B cell (primary cell): Measurements from ENCODE around the gene LONRF2. TPM values are rescaled to one million over a fixed set of nuclear protein-coding genes. Genes with fewer than 3 reads are reported as not detected.

Source experiments
- ATAC-seq: fragments of 200-7000 bp; cut with Tn5 transposase; one replicate; pipeline ENCODE4 v1.10.0; 2021; ENCODE audit warnings: low read depth, mild to moderate bottlenecking, moderate number of reproducible peaks, moderate library complexity
- CTCF ChIA-PET: fragments of 350-600 bp; sonication (Branson Sonifier 250); formaldehyde crosslinking; loops from one replicate; lab custom pipeline; 2021; ENCODE audit warnings: antibody characterized with exemption, inconsistent platforms; lab: Charles Lee
- POLR2A ChIA-PET: fragments of 350-600 bp; sonication (Branson Sonifier 250); formaldehyde crosslinking; loops from one replicate; lab custom pipeline; 2021; ENCODE audit warnings: antibody characterized with exemption; lab: Charles Lee
- DNase-seq: peaks from one replicate; pipeline ENCODE4 v3.0.0; 2013
- H2AFZ ChIP-seq: 2 replicates; pipeline ENCODE4 v1.6.1; 2012; ENCODE audit warnings: mild to moderate bottlenecking, low read depth, low read length; ENCODE audit not compliant: insufficient read depth, poor library complexity, severe bottlenecking
- H3K27ac ChIP-seq, 2 donors: 1 replicate in 1 of 2; 2 replicates in 1 of 2; pipeline ENCODE4 v1.5.1; 2012 to 2013; ENCODE audit warnings: low read length in 2 of 2, mild to moderate bottlenecking in 2 of 2, moderate library complexity in 1 of 2
- H3K27me3 ChIP-seq, 4 experiments: fragments of 200-600 bp in 1 of 4; sonication (generic) in 1 of 4; replicated peaks in 1 of 4; 1 replicate in 2 of 4; 2 replicates in 2 of 4; pipeline versions ENCODE4 v1.6.1 to v1.7.0; 2013 to 2016; ENCODE audit warnings: low read length in 3 of 4, mild to moderate bottlenecking in 2 of 4, mixed read lengths in 1 of 4, moderate library complexity in 1 of 4; ENCODE audit not compliant: insufficient read depth in 4 of 4, control insufficient read depth in 3 of 4; ENCODE audit errors: control extremely low read depth in 1 of 4
- H3K36me3 ChIP-seq, 2 experiments: replicated peaks in 1 of 2; 1 replicate in 1 of 2; 2 replicates in 1 of 2; pipeline versions ENCODE4 v1.6.1 to v1.7.1; 2013; ENCODE audit warnings: low read length in 1 of 2; ENCODE audit not compliant: insufficient read depth in 2 of 2, control insufficient read depth in 1 of 2; ENCODE audit errors: control extremely low read depth in 1 of 2, extremely low read depth in 1 of 2
- H3K4me1 ChIP-seq, 2 donors: fragments of 200-600 bp in 1 of 2; sonication (generic) in 1 of 2; 1 replicate in 1 of 2; 2 replicates in 1 of 2; pipeline versions ENCODE4 v1.5.1 to v1.6.1; 2013 to 2017; ENCODE audit warnings: low read length in 2 of 2; ENCODE audit not compliant: control insufficient read depth in 2 of 2, insufficient read depth in 2 of 2
- H3K4me2 ChIP-seq: replicated peaks from 2 replicates; pipeline ENCODE3; 2012; ENCODE audit warnings: mild to moderate bottlenecking, low read depth, low read length; ENCODE audit not compliant: poor library complexity, severe bottlenecking
- H3K4me3 ChIP-seq, 5 experiments: fragments of 200-600 bp in 1 of 5; sonication (generic) in 1 of 5; 1 replicate in 3 of 5; 2 replicates in 2 of 5; pipeline versions ENCODE4 v1.5.1 to v1.7.0; 2011 to 2016; ENCODE audit warnings: low read length in 4 of 5, mild to moderate bottlenecking in 4 of 5, low read depth in 2 of 5, control low read depth in 1 of 5, moderate library complexity in 1 of 5; ENCODE audit not compliant: insufficient read depth in 1 of 5; ENCODE audit errors: control extremely low read depth in 1 of 5, extremely low read depth in 1 of 5
- H3K79me2 ChIP-seq: fragments of 200-600 bp; sonication (generic); one replicate; pipeline ENCODE4 v1.6.0; 2016; ENCODE audit warnings: low read length; ENCODE audit not compliant: control insufficient read depth, insufficient read depth
- H3K9ac ChIP-seq: fragments of 200-600 bp; sonication (generic); 2 replicates; pipeline ENCODE4 v1.6.1; 2017; ENCODE audit warnings: mild to moderate bottlenecking, low read length, moderate library complexity
- H3K9me3 ChIP-seq, 3 donors: one replicate each; pipeline versions ENCODE4 v1.6.1 to v1.7.1; 2013; ENCODE audit warnings: low read length in 2 of 3; ENCODE audit not compliant: control insufficient read depth in 2 of 3, insufficient read depth in 1 of 3; ENCODE audit errors: control extremely low read depth in 1 of 3
- H4K20me1 ChIP-seq: 2 replicates; pipeline ENCODE4 v1.6.0; 2012; ENCODE audit warnings: mild to moderate bottlenecking, low read length; ENCODE audit not compliant: insufficient read depth, control insufficient read depth, poor library complexity, severe bottlenecking
- H3K27ac Mint-ChIP-seq: one replicate; pipeline ENCODE4 v1.8.0; 2021; ENCODE audit warnings: mixed read lengths
- H3K27me3 Mint-ChIP-seq: one replicate; pipeline ENCODE4 v1.8.0; 2021; ENCODE audit warnings: mixed read lengths
- H3K4me1 Mint-ChIP-seq: one replicate; pipeline ENCODE4 v1.8.0; 2021; ENCODE audit warnings: mixed read lengths
- H3K4me3 Mint-ChIP-seq: one replicate; pipeline ENCODE4 v1.8.0; 2021; ENCODE audit warnings: mixed read lengths
- H3K9me3 Mint-ChIP-seq: one replicate; pipeline ENCODE4 v1.8.0; 2022; ENCODE audit warnings: mixed read lengths; ENCODE audit not compliant: insufficient read depth
- CTCF ChIP-seq: fragments of 200-600 bp; IDR thresholded peaks from one replicate; pipeline ENCODE4 v1.8.0; 2022; ENCODE audit warnings: antibody characterized with exemption, mild to moderate bottlenecking
- EZH2 ChIP-seq: IDR thresholded peaks from 2 replicates; pipeline ENCODE4 v1.6.1; 2012; ENCODE audit warnings: borderline replicate concordance, low read depth, mild to moderate bottlenecking, moderate library complexity, low read length; ENCODE audit not compliant: insufficient read depth, poor library complexity, severe bottlenecking
- WGBS: methylation state at CpG from one replicate; pipeline ENCODE4 v1.1.5; 2013; ENCODE audit warnings: missing lambda C conversion rate; ENCODE audit not compliant: insufficient coverage; 5-methylcytosine and 5-hydroxymethylcytosine counted together
- intact Hi-C: fragments of 100-400 bp; cut with micrococcal nuclease; formaldehyde crosslinking; loops from one replicate; pipeline ENCODE4 v1.10.0; 2022
- polyA plus RNA-seq: library from polyadenylated mRNA; depleted of rRNA; stranded (reverse); fragments of >200 nt; gene quantifications from 2 replicates; pipeline ENCODE4 v1.2.3, GENCODE V29; 2012
- total RNA-seq, 2 donors: library from RNA; stranded (reverse); fragments of 120-200 nt in 1 of 2; gene quantifications; 1 replicate in 1 of 2; 2 replicates in 1 of 2; pipeline versions ENCODE4 v1.2.3 to v1.2.4, GENCODE V29; 2013 to 2022

LONRF2 gene
- total and polyA plus RNA-seq, 2 donors (not counting 1 experiment from before 2014, with no cell fraction given): 0.32 TPM; not detected in 1

GRCh38 chr2:100271210-100271609 lies 51.1 kb downstream of the LONRF2 start:
- TF ChIP-seq CTCF (no peak), EZH2 (no peak)
- Histone ChIP-seq H3K27me3 (no peaks in the 10 kb centered on the region), H3K27ac (no peak overlapping the region), H2AFZ (no peak overlapping the region), H4K20me1 (no peaks in the 10 kb centered on the region), H3K9ac (no peak overlapping the region), H3K79me2 (no peaks in the 10 kb centered on the region), H3K36me3 (no peaks in the 10 kb centered on the region), H3K4me3 (no peak overlapping the region), H3K4me2 (no peak overlapping the region), H3K9me3 (peaks cover 0 to 8% (median 0%) of the 10 kb centered on the region in 3 donors), H3K4me1 (peaks cover 0 to 5% of the 10 kb centered on the region in 2 donors)
- no CpG with 5 or more reads among the region's 5 CpGs for WGBS
- ATAC-seq: no peak
- intact Hi-C loops: no loop called here
- ChIA-PET CTCF (interaction anchor here (0.6 to 4.8 kb wide), 2 partner anchors 9 to 804 kb away, joined by 3 to 35 read pairs; no protein-coding TSS in a partner anchor), POLR2A (no interaction called here)
- Mint-ChIP-seq H3K27ac (no peak overlapping the region), H3K9me3 (no peaks in the 10 kb centered on the region), H3K4me3 (no peak overlapping the region), H3K4me1 (peaks cover 15% of the 10 kb centered on the region), H3K27me3 (no peaks in the 10 kb centered on the region)
- no peak for DNase-seq

- no peak overlapping the region for H3K4me3 Mint-ChIP-seq
- H3K27ac Mint-ChIP-seq: no peak overlapping the region
- Histone ChIP-seq H3K27ac (no peak overlapping the region), H3K4me2 (no peak overlapping the region), H3K79me2 (no peaks in the 10 kb centered on the region), H3K36me3 (no peaks in the 10 kb centered on the region), H3K4me3 (no peak overlapping the region), H3K4me1 (peaks cover 0 to 5% of the 10 kb centered on the region in 2 donors), H2AFZ (no peak overlapping the region), H3K9me3 (peaks cover 0 to 8% (median 0%) of the 10 kb centered on the region in 3 donors), H3K9ac (no peak overlapping the region), H4K20me1 (no peaks in the 10 kb centered on the region), H3K27me3 (no peaks in the 10 kb centered on the region)
- H3K9me3 Mint-ChIP-seq: no peaks in the 10 kb centered on the region
- ATAC-seq (no peak), DNase-seq (no peak)
- TF ChIP-seq CTCF (no peak), EZH2 (no peak)
- WGBS: 100% methylated on average over 3 of the region's 9 CpGs
- ChIA-PET CTCF (interaction anchor here (0.6 to 4.8 kb wide), 2 partner anchors 9 to 803 kb away, joined by 3 to 35 read pairs; no protein-coding TSS in a partner anchor), POLR2A (no interaction called here)
- no peaks in the 10 kb centered on the region for H3K27me3 Mint-ChIP-seq
- H3K4me1 Mint-ChIP-seq: peaks cover 16% of the 10 kb centered on the region
- intact Hi-C loops: no loop called here
Measured at GRCh38 chr2:100270381-100271146, 51.7 kb downstream of the LONRF2 start.
